HAP-1 (cell line): ENCODE results near the gene SLC25A44.

Experiments used
- DNase-seq, 2 experiments: peaks; one replicate each; pipeline ENCODE4 v3.0.0-alpha.2; 2016 to 2020; ENCODE audit warnings: low spot score in 2 of 2
- H3K27me3 ChIP-seq: fragments of 250-450 bp; sonication (Bioruptor Pico); 2 replicates; pipeline ENCODE4 v1.5.1; 2020; ENCODE audit warnings: low read depth, mild to moderate bottlenecking, moderate library complexity
- H3K36me3 ChIP-seq: fragments of 250-450 bp; sonication (Bioruptor Pico); replicated peaks from 2 replicates; pipeline ENCODE4 v1.5.1; 2020; ENCODE audit warnings: mild to moderate bottlenecking
- H3K4me1 ChIP-seq: fragments of 250-450 bp; sonication (Bioruptor Pico); 2 replicates; pipeline ENCODE4 v1.5.1; 2020; ENCODE audit warnings: mild to moderate bottlenecking
- H3K4me3 ChIP-seq: fragments of 250-450 bp; sonication (Bioruptor Pico); 2 replicates; pipeline ENCODE4 v1.5.1; 2020; ENCODE audit warnings: mild to moderate bottlenecking, moderate library complexity
- H3K9me3 ChIP-seq: fragments of 250-450 bp; sonication (Bioruptor Pico); 2 replicates; pipeline ENCODE4 v1.5.1; 2020; ENCODE audit warnings: mild to moderate bottlenecking, moderate library complexity
- in situ Hi-C: fragments of 300-500 bp; cut with MboI; formaldehyde crosslinking; loops from 3 replicates; pipeline ENCODE4 v1.14.3; 2020; ENCODE audit warnings: low sequenced_read_pairs, inconsistent platforms, mixed read lengths

SLC25A44 gene

GRCh38 chr1:156226782-156227181, 32.9 kb downstream of the SLC25A44 start:
- in situ Hi-C loops, result no loop called here
- peaks cover 37% of the 10 kb centered on the region for H3K36me3 ChIP-seq
- no peak for DNase-seq

GRCh38 chr1:156228501-156228900, 34.6 kb downstream of the SLC25A44 start:
- in situ Hi-C loops, result no loop called here
- H3K36me3 ChIP-seq, result peaks cover 26% of the 10 kb centered on the region
- DNase-seq, result no peak
- H3K4me3 ChIP-seq, result no peak overlapping the region
- H3K9me3 ChIP-seq, result no peaks in the 10 kb centered on the region
- no peaks in the 10 kb centered on the region for H3K27me3 ChIP-seq
- H3K4me1 ChIP-seq, result no peaks in the 10 kb centered on the region; the same call in 1 of the 2 replicates

More at GRCh38 chr1:156226782-156227181, 32.9 kb downstream of the SLC25A44 start:
- no peaks in the 10 kb centered on the region for H3K9me3 ChIP-seq
- no peaks in the 10 kb centered on the region for H3K27me3 ChIP-seq
- no peaks in the 10 kb centered on the region; the same call in 1 of the 2 replicates for H3K4me1 ChIP-seq
- H3K4me3 ChIP-seq, result no peak overlapping the region

- Histone ChIP-seq H3K27me3 (no peaks in the 10 kb centered on the region), H3K4me1 (no peaks in the 10 kb centered on the region; the same call in 1 of the 2 replicates), H3K9me3 (no peaks in the 10 kb centered on the region), H3K36me3 (peaks cover 35% of the 10 kb centered on the region), H3K4me3 (no peak overlapping the region)
- in situ Hi-C loops, result no loop called here
- DNase-seq, result peak in 1 of 2 experiments; percentile 1
These were observed 36.0 kb downstream of the SLC25A44 start for GRCh38 chr1:156229809-156230472.

- Histone ChIP-seq H3K9me3 (no peaks in the 10 kb centered on the region), H3K36me3 (peaks cover 36% of the 10 kb centered on the region)
- in situ Hi-C loops, result no loop called here
These were observed 36.6 kb downstream of the SLC25A44 start for GRCh38 chr1:156230473-156230837.

GRCh38 chr1:156232201-156232894, 38.4 kb downstream of the SLC25A44 start:
- H3K9me3 ChIP-seq, result no peaks in the 10 kb centered on the region
- DNase-seq, result peak in 1 of 2 experiments; percentile 1
- H3K36me3 ChIP-seq, result peaks cover 43% of the 10 kb centered on the region
- H3K27me3 ChIP-seq, result no peaks in the 10 kb centered on the region
- H3K4me1 ChIP-seq, result no peaks in the 10 kb centered on the region
- in situ Hi-C loops, result no loop called here
- H3K4me3 ChIP-seq, result no peak overlapping the region

More at GRCh38 chr1:156230473-156230837, 36.6 kb downstream of the SLC25A44 start:
- no peak for DNase-seq
- no peak overlapping the region for H3K4me3 ChIP-seq
- H3K27me3 ChIP-seq, result no peaks in the 10 kb centered on the region
- no peaks in the 10 kb centered on the region for H3K4me1 ChIP-seq

GRCh38 chr1:156233426-156234127, 39.7 kb downstream of the SLC25A44 start:
- no peaks in the 10 kb centered on the region for H3K4me1 ChIP-seq
- peaks cover 50% of the 10 kb centered on the region for H3K36me3 ChIP-seq
- in situ Hi-C loops, result no loop called here
- no peak overlapping the region for H3K4me3 ChIP-seq
- no peaks in the 10 kb centered on the region for H3K9me3 ChIP-seq
- DNase-seq, result no peak
- no peaks in the 10 kb centered on the region for H3K27me3 ChIP-seq

- peaks cover 58% of the 10 kb centered on the region for H3K36me3 ChIP-seq
- no peaks in the 10 kb centered on the region for H3K27me3 ChIP-seq
- no peak for DNase-seq
- no peak overlapping the region for H3K4me3 ChIP-seq
- in situ Hi-C loops, result no loop called here
- no peaks in the 10 kb centered on the region for H3K9me3 ChIP-seq
- H3K4me1 ChIP-seq, result no peaks in the 10 kb centered on the region
These were observed 42.3 kb downstream of the SLC25A44 start for GRCh38 chr1:156236164-156236563.

- Histone ChIP-seq H3K4me1 (no peaks in the 10 kb centered on the region), H3K36me3 (peaks cover 57% of the 10 kb centered on the region), H3K4me3 (no peak overlapping the region), H3K27me3 (no peaks in the 10 kb centered on the region), H3K9me3 (no peaks in the 10 kb centered on the region)
- in situ Hi-C loops, result no loop called here
- DNase-seq, result no peak
These were observed 44.3 kb downstream of the SLC25A44 start for GRCh38 chr1:156238248-156238647.

GRCh38 chr1:156241311-156241811, 47.5 kb downstream of the SLC25A44 start:
- Histone ChIP-seq H3K27me3 (peaks cover 7% of the 10 kb centered on the region; the same call in 1 of the 2 replicates), H3K9me3 (no peaks in the 10 kb centered on the region), H3K36me3 (peaks cover 33% of the 10 kb centered on the region), H3K4me1 (no peaks in the 10 kb centered on the region), H3K4me3 (no peak overlapping the region)
- DNase-seq, result peak in 1 of 2 experiments; percentile 0
- in situ Hi-C loops, result no loop called here

- H3K9me3 ChIP-seq, result no peaks in the 10 kb centered on the region
- in situ Hi-C loops, result no loop called here
- H3K36me3 ChIP-seq, result peaks cover 27% of the 10 kb centered on the region
- DNase-seq, result no peak
- no peaks in the 10 kb centered on the region; the same call in 1 of the 2 replicates for H3K4me1 ChIP-seq
- H3K4me3 ChIP-seq, result no peak within 1 kb of the TSS
- H3K27me3 ChIP-seq, result peaks cover 7% of the 10 kb centered on the region; the same call in 1 of the 2 replicates
These were observed 48.0 kb downstream of the SLC25A44 start, which contains the start of gene BGLAP for GRCh38 chr1:156241926-156242325. Gene BGLAP, plus strand, starts transcription at chr1:156242184. Its CDS starts 48 bp downstream, at chr1:156242232.

- no peaks in the 10 kb centered on the region; the same call in 1 of the 2 replicates for H3K4me1 ChIP-seq
- no peaks in the 10 kb centered on the region for H3K9me3 ChIP-seq
- in situ Hi-C loops, result no loop called here
- H3K4me3 ChIP-seq, result no peak overlapping the region
- peaks cover 7% of the 10 kb centered on the region; the same call in 1 of the 2 replicates for H3K27me3 ChIP-seq
- peak in 1 of 2 experiments; percentile 2 for DNase-seq
- peaks cover 22% of the 10 kb centered on the region for H3K36me3 ChIP-seq
These were observed 48.8 kb downstream of the SLC25A44 start for GRCh38 chr1:156242738-156243137.

- peaks cover 7% of the 10 kb centered on the region; the same call in 1 of the 2 replicates for H3K27me3 ChIP-seq
- no peaks in the 10 kb centered on the region; the same call in 1 of the 2 replicates for H3K4me1 ChIP-seq
- in situ Hi-C loops, result no loop called here
- no peak overlapping the region for H3K4me3 ChIP-seq
- no peak for DNase-seq
- H3K36me3 ChIP-seq, result peaks cover 12% of the 10 kb centered on the region
- no peaks in the 10 kb centered on the region for H3K9me3 ChIP-seq
These were observed 50.2 kb downstream of the SLC25A44 start for GRCh38 chr1:156244126-156244525.

- no peak for DNase-seq
- H3K4me3 ChIP-seq, result no peak overlapping the region
- in situ Hi-C loops, result no loop called here
- peaks cover 7% of the 10 kb centered on the region; the same call in 1 of the 2 replicates for H3K27me3 ChIP-seq
- no peaks in the 10 kb centered on the region; the same call in 1 of the 2 replicates for H3K4me1 ChIP-seq
- H3K9me3 ChIP-seq, result no peaks in the 10 kb centered on the region
- peaks cover 10% of the 10 kb centered on the region for H3K36me3 ChIP-seq
These were observed 50.8 kb downstream of the SLC25A44 start for GRCh38 chr1:156244712-156245111.
